T-cell (primary cell): Measurements from ENCODE around the gene PHTF1. TPM values are rescaled to one million over a fixed set of nuclear protein-coding genes. Genes with fewer than 3 reads are reported as not detected.
A peak's percentile ranks its signal among the peaks of the same experiment; 100 is the strongest.

ENCODE experiments used
- ATAC-seq, 4 experiments: fragments of 200-7000 bp in 3 of 4; fragments of 150-1000 bp in 1 of 4; cut with Tn5 transposase; replicated peaks in 1 of 4; 1 replicate in 3 of 4; 2 replicates in 1 of 4; pipeline ENCODE4 v1.10.0; 2021; ENCODE audit warnings: moderate library complexity in 3 of 4, mild to moderate bottlenecking in 2 of 4, moderate number of reproducible peaks in 1 of 4
- CTCF ChIA-PET, 2 donors: fragments of 300-600 bp; sonication (Branson Sonifier 250); formaldehyde crosslinking; loops; one replicate each; lab custom pipeline; 2022; ENCODE audit warnings: antibody characterized with exemption in 2 of 2; lab: Charles Lee
- POLR2A ChIA-PET, 2 donors: fragments of 300-600 bp; sonication (Branson Sonifier 250); formaldehyde crosslinking; loops; one replicate each; lab custom pipeline; 2022; ENCODE audit warnings: antibody characterized with exemption in 2 of 2; lab: Charles Lee
- DNase-seq, 35 experiments: peaks; one replicate each; pipeline versions ENCODE4 v3.0.0 to v3.0.0-alpha.2; 2013 to 2023
- H3K27ac ChIP-seq: one replicate; pipeline ENCODE4 v1.5.1; 2013; ENCODE audit warnings: low read length
- H3K27me3 ChIP-seq, 2 experiments: replicated peaks in 1 of 2; 1 replicate in 1 of 2; 2 replicates in 1 of 2; pipeline versions ENCODE4 v1.6.1 to v1.7.0; 2013; ENCODE audit warnings: low read length in 1 of 2, mixed read lengths in 1 of 2; ENCODE audit not compliant: control insufficient read depth in 2 of 2, insufficient read depth in 2 of 2; ENCODE audit errors: extremely low read depth in 1 of 2
- H3K36me3 ChIP-seq, 2 donors: 1 replicate in 1 of 2; 2 replicates in 1 of 2; pipeline versions ENCODE4 v1.6.1 to v1.7.0; 2013; ENCODE audit warnings: low read length in 1 of 2; ENCODE audit not compliant: control insufficient read depth in 2 of 2, insufficient read depth in 1 of 2; ENCODE audit errors: extremely low read depth in 1 of 2
- H3K4me1 ChIP-seq, 2 experiments: 1 replicate in 1 of 2; 2 replicates in 1 of 2; pipeline versions ENCODE4 v1.6.1 to v1.7.0; 2013; ENCODE audit warnings: low read length in 2 of 2, mixed read lengths in 1 of 2; ENCODE audit not compliant: insufficient read depth in 2 of 2, control insufficient read depth in 1 of 2; ENCODE audit errors: extremely low read depth in 1 of 2
- H3K4me3 ChIP-seq, 2 donors: 1 replicate in 1 of 2; 2 replicates in 1 of 2; pipeline versions ENCODE4 v1.5.1 to v1.7.0; 2013; ENCODE audit warnings: mild to moderate bottlenecking in 2 of 2, low read length in 1 of 2, moderate library complexity in 1 of 2; ENCODE audit not compliant: control insufficient read depth in 1 of 2; ENCODE audit errors: extremely low read depth in 1 of 2
- H3K9me3 ChIP-seq: 2 replicates; pipeline ENCODE4 v1.7.0; 2013
- H3K27ac Mint-ChIP-seq, 2 donors: one replicate each; pipeline ENCODE4 v1.8.0; 2020 to 2021; ENCODE audit warnings: mild to moderate bottlenecking in 2 of 2, mixed read lengths in 2 of 2
- H3K27me3 Mint-ChIP-seq, 2 donors: one replicate each; pipeline ENCODE4 v1.8.0; 2021 to 2022; ENCODE audit warnings: mixed read lengths in 2 of 2
- H3K36me3 Mint-ChIP-seq: one replicate; pipeline ENCODE4 v1.8.0; 2021; ENCODE audit warnings: mixed read lengths
- H3K4me1 Mint-ChIP-seq, 3 donors: one replicate each; pipeline ENCODE4 v1.8.0; 2020 to 2022; ENCODE audit warnings: mixed read lengths in 3 of 3, mild to moderate bottlenecking in 1 of 3
- H3K4me3 Mint-ChIP-seq, 3 donors: one replicate each; pipeline ENCODE4 v1.8.0; 2020 to 2022; ENCODE audit warnings: mild to moderate bottlenecking in 3 of 3, mixed read lengths in 3 of 3, moderate library complexity in 3 of 3
- H3K9me3 Mint-ChIP-seq, 3 donors: one replicate each; pipeline ENCODE4 v1.8.0; 2020 to 2022; ENCODE audit warnings: mixed read lengths in 3 of 3
- WGBS: methylation state at CpG from one replicate; pipeline ENCODE4 v1.1.5; 2013; ENCODE audit warnings: missing lambda C conversion rate; ENCODE audit not compliant: insufficient coverage; 5-methylcytosine and 5-hydroxymethylcytosine counted together
- total RNA-seq, 35 experiments: library from RNA in 6 of 35; stranded (reverse) in 6 of 35; fragments of 120-200 nt in 1 of 35; gene quantifications; one replicate each; pipeline versions ENCODE4 v1.2.1 to v1.2.4 and lab custom pipeline; 2013 to 2026

Gene PHTF1
- total RNA-seq, 5 donors from 2014 or later (not counting 1 experiment from before 2014, with no cell fraction given) = 5.9 to 10.5 (median 9.2) TPM

DNA sequence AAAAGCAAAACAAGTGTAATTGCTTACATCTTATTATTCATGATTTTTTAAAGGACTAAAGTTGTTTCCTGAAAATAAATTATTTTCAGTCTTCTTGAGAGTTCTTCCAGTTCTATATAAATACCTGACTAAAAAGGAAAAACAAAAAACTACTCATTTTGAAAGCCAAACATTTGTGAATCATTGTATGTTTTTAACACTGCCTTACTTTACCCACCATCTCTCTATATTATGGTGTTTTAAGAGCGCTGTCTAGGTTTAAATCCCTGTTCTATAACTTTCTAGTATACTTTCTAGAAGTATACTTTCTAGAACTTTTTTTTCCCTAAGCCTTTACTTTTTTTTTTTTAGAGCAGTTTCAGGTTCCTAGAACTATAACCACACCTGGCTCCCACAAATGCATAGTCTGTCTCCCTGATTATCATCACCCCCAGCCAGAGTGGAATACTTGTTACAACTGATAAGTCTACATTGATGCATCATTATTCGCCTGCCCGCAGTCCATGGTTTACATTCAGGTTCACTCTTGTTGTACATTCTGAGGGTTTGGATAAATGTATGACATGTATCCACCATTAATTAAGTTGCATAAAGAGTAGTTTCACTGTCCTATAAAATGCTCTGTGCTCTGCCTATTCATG lies 43.2 kb upstream of the PHTF1 start:
- WGBS = no CpG with 5 or more reads among the region's 3 CpGs
- H3K4me3 Mint-ChIP-seq = peak overlapping the region in 1 of 3 donors; percentile 41
- H3K27ac Mint-ChIP-seq = peak overlapping the region in 1 of 2 donors; percentile 12
- DNase-seq (no peak), ATAC-seq (no peak)
- no peaks in the 10 kb centered on the region for H3K27me3 Mint-ChIP-seq
- Histone ChIP-seq H3K36me3 (peaks cover 3 to 4% of the 10 kb centered on the region in 2 donors), H3K27me3 (no peaks in the 10 kb centered on the region), H3K4me1 (peaks cover 6 to 13% of the 10 kb centered on the region in 2 experiments), H3K4me3 (no peak overlapping the region), H3K9me3 (no peaks in the 10 kb centered on the region), H3K27ac (no peak overlapping the region)
- H3K4me1 Mint-ChIP-seq = peaks cover 82 to 88% (median 86%) of the 10 kb centered on the region in 3 donors
- peaks cover 26% of the 10 kb centered on the region for H3K36me3 Mint-ChIP-seq
- CTCF ChIA-PET = interaction anchor here in 1 of 2 donors (0.6 to 1.7 kb wide), 2 partner anchors 14 to 250 kb away, joined by 3 to 4 read pairs; no protein-coding TSS in a partner anchor
- POLR2A ChIA-PET = no interaction called here
- no peaks in the 10 kb centered on the region for H3K9me3 Mint-ChIP-seq

DNA sequence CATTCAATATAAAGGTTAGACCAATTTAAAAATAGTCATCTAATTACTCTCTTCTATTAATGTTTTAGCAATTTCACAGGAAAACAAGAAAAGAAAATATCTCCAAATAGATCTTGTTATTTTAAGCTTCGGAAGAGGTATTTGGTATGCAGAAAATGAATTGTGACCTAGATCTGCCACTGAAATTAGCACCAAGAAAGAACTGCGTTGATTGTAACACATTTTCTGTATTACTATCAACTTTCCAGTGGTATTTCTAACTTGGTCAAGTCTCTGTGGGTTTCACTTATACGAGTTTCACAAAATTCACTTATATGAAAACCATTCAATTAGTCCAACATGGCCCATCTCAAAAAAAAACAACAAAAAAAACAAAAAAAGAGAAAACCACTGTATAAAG lies 41.2 kb upstream of the PHTF1 start:
- no peak overlapping the region for H3K4me3 ChIP-seq
- peaks cover 3 to 21% of the 10 kb centered on the region in 2 donors for H3K36me3 ChIP-seq
- no CpG with 5 or more reads among the region's 3 CpGs for WGBS
- peaks cover 71 to 81% (median 76%) of the 10 kb centered on the region in 3 donors for H3K4me1 Mint-ChIP-seq
- peak overlapping the region in 1 of 2 donors; percentile 55 for H3K27ac Mint-ChIP-seq
- no peaks in the 10 kb centered on the region for H3K27me3 ChIP-seq
- H3K9me3 Mint-ChIP-seq = no peaks in the 10 kb centered on the region
- no peaks in the 10 kb centered on the region for H3K9me3 ChIP-seq
- peak overlapping the region; percentile 3 for H3K27ac ChIP-seq
- no peaks in the 10 kb centered on the region for H3K27me3 Mint-ChIP-seq
- no peak overlapping the region for H3K4me3 Mint-ChIP-seq
- DNase-seq (no peak), ATAC-seq (no peak)
- H3K4me1 ChIP-seq = peaks cover 6 to 8% of the 10 kb centered on the region in 2 experiments
- ChIA-PET POLR2A (interaction anchor here (0.6 kb wide), 2 partner anchors 40 to 42 kb away, joined by 3 to 14 read pairs; no protein-coding TSS in a partner anchor), CTCF (interaction anchor here in 1 of 2 donors (0.9 to 1.7 kb wide), 2 partner anchors 12 to 18 kb away, joined by 4 read pairs; no protein-coding TSS in a partner anchor)
- peaks cover 36% of the 10 kb centered on the region for H3K36me3 Mint-ChIP-seq

DNA sequence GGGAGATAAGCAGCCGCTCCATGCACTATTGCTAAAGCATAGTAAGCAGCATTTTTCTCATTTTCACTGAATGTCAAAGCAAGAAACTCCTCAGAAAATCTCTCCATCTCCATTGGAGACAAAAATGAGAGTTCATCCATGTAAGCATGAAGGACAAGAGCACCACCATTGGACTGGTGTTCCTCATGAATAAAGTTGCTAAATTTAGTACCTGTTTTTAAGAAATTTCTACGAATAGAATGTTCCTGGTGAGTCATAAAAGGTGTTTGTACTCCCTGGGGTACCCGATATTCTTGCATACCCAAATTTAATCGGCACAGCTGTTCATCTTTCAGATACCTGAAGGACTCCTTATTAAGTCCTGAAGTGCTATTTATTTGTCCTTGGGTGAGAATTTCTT lies 38.2 kb upstream of the PHTF1 start:
- peaks cover 0 to 7% of the 10 kb centered on the region in 2 experiments for H3K4me1 ChIP-seq
- peaks cover 3 to 36% of the 10 kb centered on the region in 2 donors for H3K36me3 ChIP-seq
- CTCF ChIA-PET = interaction anchor here in 1 of 2 donors (0.9 kb wide), 1 partner anchor 17 kb away, joined by 3 read pairs; no protein-coding TSS in a partner anchor
- H3K9me3 Mint-ChIP-seq = no peaks in the 10 kb centered on the region
- no peaks in the 10 kb centered on the region for H3K9me3 ChIP-seq
- peaks cover 62 to 75% (median 72%) of the 10 kb centered on the region in 3 donors for H3K4me1 Mint-ChIP-seq
- DNase-seq (no peak), ATAC-seq (no peak)
- POLR2A ChIA-PET = interaction anchor here in 1 of 2 donors (0.5 kb wide), 1 partner anchor 1142 kb away, joined by 3 read pairs; no protein-coding TSS in a partner anchor
- no peak overlapping the region for H3K4me3 ChIP-seq
- peaks cover 40% of the 10 kb centered on the region for H3K36me3 Mint-ChIP-seq
- no peak overlapping the region for H3K4me3 Mint-ChIP-seq
- peak overlapping the region; percentile 9 for H3K27ac ChIP-seq
- no peaks in the 10 kb centered on the region for H3K27me3 ChIP-seq
- WGBS = 70% methylated on average over 2 of the region's 4 CpGs
- no peaks in the 10 kb centered on the region for H3K27me3 Mint-ChIP-seq
- peak overlapping the region; percentile 47 to 78 for H3K27ac Mint-ChIP-seq

DNA sequence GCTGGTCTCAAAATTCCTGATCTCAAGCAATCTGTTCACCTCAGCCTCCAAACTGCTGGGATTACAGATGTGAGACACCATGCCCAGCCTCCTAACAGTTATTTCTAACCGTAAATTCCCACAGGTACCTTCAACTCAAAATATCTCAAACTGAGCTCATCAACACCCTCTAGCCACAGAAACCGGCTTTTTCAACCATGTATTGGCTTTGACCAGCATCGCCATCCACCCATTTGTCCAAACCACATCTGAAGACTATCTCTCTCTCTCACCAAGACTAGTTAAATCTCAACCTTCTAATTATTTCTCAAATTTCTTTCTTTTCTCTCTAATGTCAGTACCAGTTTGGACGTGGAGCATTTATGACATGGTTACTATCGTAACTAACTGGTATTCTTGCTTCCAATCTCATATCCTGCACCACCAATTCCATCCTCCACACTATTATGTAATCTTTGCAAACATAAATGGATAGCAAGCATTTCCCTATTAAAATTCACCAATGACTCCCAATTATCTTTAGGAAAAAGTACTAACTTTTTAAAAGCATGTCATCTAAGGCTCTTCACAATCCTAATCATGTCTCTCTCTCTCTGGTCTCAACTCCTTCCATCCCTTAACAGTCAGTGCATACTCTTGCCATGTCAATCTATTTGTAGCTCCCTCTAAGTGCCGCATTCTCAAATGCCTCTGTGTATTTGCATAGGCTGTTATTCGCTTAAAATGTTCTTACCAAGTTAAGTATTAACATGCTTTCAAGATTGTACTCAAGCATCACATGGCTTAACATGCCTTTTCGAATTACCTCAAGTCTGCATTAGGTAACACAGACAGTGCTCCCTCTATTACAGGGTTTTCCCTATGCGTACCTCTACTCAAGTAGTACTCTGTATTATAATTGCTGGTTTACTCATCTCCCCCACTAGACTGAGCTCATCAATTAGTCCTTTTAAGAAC lies 34.9 kb upstream of the PHTF1 start:
- Mint-ChIP-seq H3K36me3 (peaks cover 56% of the 10 kb centered on the region), H3K27ac (peak overlapping the region; percentile 67 to 83), H3K27me3 (no peaks in the 10 kb centered on the region), H3K9me3 (no peaks in the 10 kb centered on the region), H3K4me3 (peak overlapping the region in 1 of 3 donors; percentile 5), H3K4me1 (peaks cover 73 to 78% (median 77%) of the 10 kb centered on the region in 3 donors)
- Histone ChIP-seq H3K9me3 (no peaks in the 10 kb centered on the region), H3K36me3 (peaks cover 3 to 43% of the 10 kb centered on the region in 2 donors), H3K27ac (peak overlapping the region; percentile 0), H3K27me3 (no peaks in the 10 kb centered on the region), H3K4me3 (no peak overlapping the region), H3K4me1 (peaks cover 11 to 19% of the 10 kb centered on the region in 2 experiments)
- DNase-seq (no peak), ATAC-seq (no peak)
- 93% methylated on average over 7 of the region's 9 CpGs for WGBS
- ChIA-PET CTCF (interaction anchor here in 1 of 2 donors (0.5 kb wide), 1 partner anchor 856 kb away, joined by 3 read pairs; no protein-coding TSS in a partner anchor), POLR2A (interaction anchor here (0.5 to 1.0 kb wide), 4 partner anchors 17 to 1171 kb away, joined by 3 to 5 read pairs (median 4); partner anchors contain the start of gene PHTF1 (in 1 of the 2))

DNA sequence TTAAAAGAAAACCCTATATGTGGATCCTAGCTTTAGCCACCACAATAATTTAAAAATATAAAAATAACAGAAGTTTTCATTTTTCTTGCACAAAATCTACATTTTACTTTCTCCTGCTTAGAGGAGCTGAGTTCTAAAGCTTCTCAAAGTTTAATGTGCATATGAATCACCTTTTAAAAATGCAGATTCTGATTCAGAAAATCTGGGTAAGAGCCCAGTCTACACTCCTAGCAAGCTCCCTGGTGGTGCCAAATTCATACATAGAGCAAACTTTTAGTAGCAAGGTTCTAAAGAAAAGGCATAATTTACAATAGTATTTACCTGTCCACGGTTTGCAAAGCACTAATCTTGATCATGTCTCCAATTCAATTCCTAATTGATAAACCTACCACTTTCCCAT lies 33.7 kb upstream of the PHTF1 start:
- ATAC-seq = peak in 2 of 4 experiments; percentile 4 to 19
- Mint-ChIP-seq H3K27me3 (no peaks in the 10 kb centered on the region), H3K4me3 (no peak overlapping the region), H3K9me3 (no peaks in the 10 kb centered on the region), H3K4me1 (peaks cover 73 to 80% (median 79%) of the 10 kb centered on the region in 3 donors), H3K36me3 (peaks cover 59% of the 10 kb centered on the region), H3K27ac (peak overlapping the region; percentile 56 to 83)
- no peak overlapping the region for H3K4me3 ChIP-seq
- H3K27ac ChIP-seq = peak overlapping the region; percentile 42
- no peak for DNase-seq
- H3K36me3 ChIP-seq = peaks cover 3 to 43% of the 10 kb centered on the region in 2 donors
- no peaks in the 10 kb centered on the region for H3K9me3 ChIP-seq
- H3K4me1 ChIP-seq = peaks cover 14 to 19% of the 10 kb centered on the region in 2 experiments
- ChIA-PET CTCF (interaction anchor here in 1 of 2 donors (0.6 to 1.1 kb wide), 2 partner anchors 14 to 650 kb away, joined by 3 read pairs; no protein-coding TSS in a partner anchor), POLR2A (interaction anchor here in 1 of 2 donors (0.6 kb wide), 1 partner anchor 25 kb away, joined by 3 read pairs; no protein-coding TSS in a partner anchor)
- 89% methylated on average over 1 of the region's 1 CpG for WGBS
- H3K27me3 ChIP-seq = no peaks in the 10 kb centered on the region
